GM19193 (cell line): Measurements from ENCODE around the gene NTRK1.

Experiments used
- POLR2A ChIP-seq: IDR thresholded peaks from 4 replicates; pipeline ENCODE4 v1.6.1; 2011; ENCODE audit not compliant: insufficient read depth, insufficient read length; ENCODE audit errors: extremely low read depth

Gene NTRK1

GRCh38 chr1:156880473-156880872, 19.8 kb downstream of the NTRK1 start:
- no peak for TF ChIP-seq POLR2A

- no peak for TF ChIP-seq POLR2A
These were observed 20.4 kb downstream of the NTRK1 start for GRCh38 chr1:156881101-156881500.

- TF ChIP-seq POLR2A: no peak
These were observed 21.0 kb downstream of the NTRK1 start for GRCh38 chr1:156881663-156882062.

- TF ChIP-seq POLR2A: no peak
These were observed 21.9 kb downstream of the NTRK1 start for GRCh38 chr1:156882543-156882942.

GRCh38 chr1:156883919-156884318, 23.3 kb downstream of the NTRK1 start:
- TF ChIP-seq POLR2A: no peak

GRCh38 chr1:156884560-156885184, 24.0 kb downstream of the NTRK1 start:
- TF ChIP-seq POLR2A: no peak

- no peak for TF ChIP-seq POLR2A
These were observed 24.6 kb downstream of the NTRK1 start for GRCh38 chr1:156885314-156885713.

GRCh38 chr1:156885880-156886355, 25.3 kb downstream of the NTRK1 start:
- no peak for TF ChIP-seq POLR2A

- TF ChIP-seq POLR2A: no peak
These were observed 26.1 kb downstream of the NTRK1 start for GRCh38 chr1:156886583-156887281.

GRCh38 chr1:156887317-156887716, 26.7 kb downstream of the NTRK1 start:
- no peak for TF ChIP-seq POLR2A

GRCh38 chr1:156887734-156888133, 27.1 kb downstream of the NTRK1 start:
- no peak for TF ChIP-seq POLR2A

GRCh38 chr1:156889802-156890580, 29.3 kb downstream of the NTRK1 start:
- no peak for TF ChIP-seq POLR2A

GRCh38 chr1:156892190-156893047, 31.8 kb downstream of the NTRK1 start:
- TF ChIP-seq POLR2A: no peak

- no peak for TF ChIP-seq POLR2A
These were observed 32.6 kb downstream of the NTRK1 start, which contains the start of gene PEAR1 for GRCh38 chr1:156893048-156893953. Gene PEAR1 (plus strand): TSS chr1:156893718. CDS start chr1:156903927, 10,209 bp downstream.
